Muscle layer of duodenum (tissue), 2 donors: ENCODE measurements around the gene DST.
A peak's percentile ranks its signal among the peaks of the same experiment; 100 is the strongest.

Source experiments
- H3K27ac ChIP-seq: one replicate; pipeline ENCODE4 v1.7.0; 2013; ENCODE audit warnings: mild to moderate bottlenecking, low read length
- H3K27me3 ChIP-seq: one replicate; pipeline ENCODE4 v1.7.0; 2013; ENCODE audit warnings: low read depth, mild to moderate bottlenecking, control low read depth, low read length
- H3K36me3 ChIP-seq, 2 donors: one replicate each; pipeline ENCODE4 v1.7.0; 2013; ENCODE audit warnings: low read length in 2 of 2, control low read depth in 1 of 2, mild to moderate bottlenecking in 1 of 2; ENCODE audit not compliant: insufficient read depth in 2 of 2, control insufficient read depth in 1 of 2
- H3K4me1 ChIP-seq, 2 donors: one replicate each; pipeline ENCODE4 v1.7.0; 2013; ENCODE audit warnings: low read length in 2 of 2, mild to moderate bottlenecking in 2 of 2, control low read depth in 1 of 2, moderate library complexity in 1 of 2; ENCODE audit not compliant: insufficient read depth in 2 of 2, control insufficient read depth in 1 of 2
- H3K4me3 ChIP-seq, 2 donors: one replicate each; pipeline ENCODE4 v1.7.0; 2013; ENCODE audit warnings: low read length in 2 of 2, low read depth in 1 of 2, mild to moderate bottlenecking in 1 of 2
- H3K9me3 ChIP-seq, 2 donors: one replicate each; pipeline ENCODE4 v1.7.0; 2013; ENCODE audit warnings: low read length in 2 of 2, control low read depth in 1 of 2, mild to moderate bottlenecking in 1 of 2; ENCODE audit not compliant: control insufficient read depth in 1 of 2
- donor health status: healthy.

The DST gene

DNA sequence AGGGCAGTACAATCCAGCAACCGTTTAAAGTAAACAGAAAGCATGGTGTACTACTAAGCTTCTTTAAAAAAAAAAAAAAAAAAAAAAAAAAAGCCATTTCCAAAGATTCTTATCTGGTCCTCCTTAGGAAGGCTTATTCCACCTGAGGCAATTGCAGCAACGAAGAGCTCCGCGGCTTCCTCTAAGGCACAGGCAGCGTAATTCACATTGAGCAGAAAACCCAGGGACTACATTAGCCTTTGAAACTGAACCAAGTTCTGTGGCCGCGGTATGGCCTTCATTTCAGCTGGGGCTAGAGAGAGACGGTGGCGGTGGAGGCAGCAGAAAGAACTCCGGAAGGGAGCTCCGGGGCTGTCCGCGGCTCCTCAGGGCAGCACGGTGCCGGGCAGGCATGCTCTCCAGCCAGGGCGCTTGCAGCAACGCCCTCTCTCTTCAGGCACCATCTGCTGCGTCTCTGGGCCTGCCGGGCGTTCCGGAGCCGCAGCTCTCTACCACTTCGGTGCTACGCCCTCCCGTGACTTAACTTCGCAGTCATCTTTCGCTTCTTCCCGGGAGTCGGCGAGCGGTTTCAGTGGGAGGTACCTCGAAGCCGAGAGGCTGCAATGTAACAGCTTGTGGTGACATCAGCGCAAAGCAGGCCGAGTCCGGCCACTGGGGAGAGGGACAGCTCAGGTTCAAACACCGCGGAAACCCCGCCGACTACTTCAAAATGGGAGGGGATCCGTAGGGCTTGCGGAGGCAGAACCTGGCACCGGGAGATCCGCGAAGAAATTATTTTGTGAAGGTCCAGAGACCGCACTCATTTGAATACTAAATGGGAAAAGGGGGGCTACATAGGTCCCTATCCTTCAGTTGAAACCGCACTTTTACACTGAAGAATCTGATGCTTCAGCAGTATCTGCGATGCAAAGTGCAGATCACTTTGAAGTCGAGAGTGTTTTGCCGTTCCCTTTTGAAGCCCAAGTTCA is 100.0 kb downstream of the DST start:
- no peaks in the 10 kb centered on the region for H3K36me3 ChIP-seq
- H3K4me3 ChIP-seq: peak overlapping the region; percentile 72 to 81
- no peaks in the 10 kb centered on the region for H3K9me3 ChIP-seq
- peak overlapping the region; percentile 96 for H3K27ac ChIP-seq
- peaks cover 6 to 25% of the 10 kb centered on the region in 2 donors for H3K4me1 ChIP-seq
- H3K27me3 ChIP-seq: no peaks in the 10 kb centered on the region

DNA sequence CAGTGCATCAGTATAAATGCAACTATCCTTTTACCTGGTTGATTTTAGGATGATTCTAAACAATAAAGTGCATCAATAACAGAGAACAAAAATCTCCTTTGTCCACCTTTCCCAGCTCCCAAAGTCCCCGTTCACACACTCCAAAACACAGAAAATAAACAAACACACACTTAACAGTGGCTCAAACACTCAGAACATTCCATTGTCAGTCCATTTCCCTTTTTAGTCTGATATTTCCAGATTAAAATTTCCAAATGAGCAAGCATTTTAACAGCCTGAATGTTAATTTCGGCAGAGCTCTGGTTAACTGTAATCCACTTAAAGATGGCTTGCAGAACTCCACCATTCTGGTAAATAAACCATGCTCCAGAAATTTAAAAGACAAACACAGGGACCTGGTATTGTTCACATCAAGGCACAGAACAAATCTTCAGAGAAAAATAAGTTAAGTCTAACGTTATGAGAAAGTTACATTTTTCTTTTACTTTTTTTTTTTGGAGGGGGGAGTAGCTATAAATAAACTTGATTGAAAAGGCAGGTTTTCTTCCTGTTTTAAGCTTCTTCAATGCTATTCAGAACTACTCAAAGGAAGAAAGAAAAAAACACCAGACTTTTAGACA is 100.8 kb downstream of the DST start:
- peak overlapping the region; percentile 72 to 81 for H3K4me3 ChIP-seq

DNA sequence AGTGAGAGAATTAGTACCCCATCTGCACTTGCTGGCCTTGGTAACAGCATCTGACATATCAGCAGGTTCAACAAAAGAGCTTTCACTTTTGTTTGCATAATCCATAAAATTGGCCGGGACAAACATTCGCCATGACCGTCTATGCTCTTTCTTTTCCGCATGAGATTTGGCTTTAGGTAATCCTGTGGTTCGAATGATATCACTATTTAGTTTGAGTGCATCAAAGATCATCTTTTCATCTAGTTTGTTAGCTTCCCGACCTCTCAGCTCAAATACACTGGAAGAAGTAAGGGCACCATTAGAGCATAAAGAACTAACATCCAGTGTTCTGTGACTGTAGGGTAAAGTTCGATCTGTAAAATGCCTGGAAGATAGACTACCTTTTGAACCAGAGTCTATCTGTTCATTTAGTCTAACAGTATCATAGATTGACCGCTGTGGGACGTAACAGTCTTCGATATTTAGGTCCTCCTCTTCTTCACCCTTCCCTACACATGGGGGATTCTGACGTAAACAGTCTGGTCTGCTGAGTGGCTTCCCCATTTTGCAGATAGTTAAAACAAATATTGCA is 101.6 kb downstream of the DST start:
- Histone ChIP-seq H3K27ac (peak overlapping the region; percentile 96), H3K27me3 (no peaks in the 10 kb centered on the region), H3K4me3 (peak overlapping the region; percentile 72 to 81), H3K36me3 (peaks cover 0 to 3% of the 10 kb centered on the region in 2 donors), H3K4me1 (peaks cover 15 to 27% of the 10 kb centered on the region in 2 donors), H3K9me3 (no peaks in the 10 kb centered on the region)

More for the DNA sequence above, 100.8 kb downstream of the DST start:
- peaks cover 10 to 25% of the 10 kb centered on the region in 2 donors for H3K4me1 ChIP-seq
- H3K9me3 ChIP-seq: no peaks in the 10 kb centered on the region
- H3K36me3 ChIP-seq: no peaks in the 10 kb centered on the region
- H3K27ac ChIP-seq: peak overlapping the region; percentile 96
- H3K27me3 ChIP-seq: no peaks in the 10 kb centered on the region

DNA sequence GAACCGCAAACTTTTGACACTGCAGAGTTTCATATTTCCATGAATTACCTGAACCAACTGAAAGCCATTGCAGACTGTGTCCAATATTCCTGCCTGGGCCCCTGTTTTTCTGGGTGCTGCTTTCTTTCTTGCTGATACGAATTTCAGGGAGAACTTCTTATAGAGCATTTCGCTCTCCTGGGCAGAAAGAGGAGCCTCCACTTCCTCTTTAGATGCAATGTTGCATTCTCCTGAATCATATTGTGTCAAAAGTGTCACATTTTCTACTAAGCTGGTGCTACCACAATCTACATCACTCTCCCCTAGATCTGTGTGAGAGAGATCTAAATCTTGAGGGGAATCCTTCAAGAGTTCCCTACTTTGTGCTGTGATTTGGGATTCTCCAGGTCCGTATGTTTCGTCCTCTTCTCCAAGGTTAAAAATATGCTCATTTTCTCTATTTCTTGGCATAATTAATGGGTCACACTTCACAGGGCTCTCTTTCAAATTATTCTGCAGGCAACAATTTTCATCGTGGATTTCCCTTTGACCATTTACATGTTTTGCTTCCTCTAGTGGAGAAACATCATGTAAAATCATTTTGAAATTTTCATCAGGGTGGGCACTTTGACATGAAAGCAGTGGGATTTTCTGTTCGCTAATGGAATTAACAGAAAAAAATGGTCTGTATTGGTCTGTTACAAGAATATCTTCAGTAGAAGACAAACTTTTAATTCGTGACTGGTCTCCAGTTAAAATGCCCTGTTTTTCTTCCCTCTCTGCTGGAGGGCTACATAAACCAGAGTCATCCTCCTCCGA is 102.3 kb downstream of the DST start:
- H3K4me3 ChIP-seq: peak overlapping the region; percentile 72 to 81
- H3K36me3 ChIP-seq: peaks cover 3 to 4% of the 10 kb centered on the region in 2 donors
- peak overlapping the region; percentile 96 for H3K27ac ChIP-seq
- H3K27me3 ChIP-seq: no peaks in the 10 kb centered on the region
- no peaks in the 10 kb centered on the region for H3K9me3 ChIP-seq
- H3K4me1 ChIP-seq: peaks cover 19 to 34% of the 10 kb centered on the region in 2 donors

DNA sequence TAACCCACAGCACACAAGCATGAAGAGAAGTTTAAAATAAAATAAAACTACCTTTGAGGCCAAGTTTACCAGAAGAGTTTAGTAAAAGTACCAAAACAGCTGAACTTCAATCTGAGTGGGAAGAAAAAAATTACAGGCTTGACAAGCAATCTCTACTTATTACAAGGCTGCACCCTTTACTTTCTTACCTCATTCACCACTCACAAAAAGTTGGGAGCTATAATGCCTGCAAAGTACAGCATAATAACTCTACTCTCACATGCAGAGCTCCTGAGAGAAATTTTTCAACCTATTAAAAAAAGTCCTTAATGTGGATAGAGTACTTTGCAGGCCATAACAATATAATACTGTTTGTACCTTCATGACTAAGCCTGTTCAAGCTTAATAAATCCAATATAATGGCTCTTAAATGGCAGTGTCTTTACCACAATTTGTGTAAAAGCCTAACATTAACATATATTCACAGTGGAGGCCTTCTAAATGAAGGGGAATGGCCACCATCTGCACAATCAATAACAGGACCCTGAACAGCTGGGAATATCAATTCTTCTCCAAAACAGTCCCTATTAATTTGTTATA is 103.1 kb downstream of the DST start:
- H3K27me3 ChIP-seq: no peaks in the 10 kb centered on the region
- H3K4me1 ChIP-seq: peaks cover 19 to 41% of the 10 kb centered on the region in 2 donors
- H3K36me3 ChIP-seq: peaks cover 11% of the 10 kb centered on the region in 2 donors
- peak overlapping the region; percentile 96 for H3K27ac ChIP-seq
- H3K4me3 ChIP-seq: peak overlapping the region; percentile 72 to 81
- H3K9me3 ChIP-seq: no peaks in the 10 kb centered on the region

DNA sequence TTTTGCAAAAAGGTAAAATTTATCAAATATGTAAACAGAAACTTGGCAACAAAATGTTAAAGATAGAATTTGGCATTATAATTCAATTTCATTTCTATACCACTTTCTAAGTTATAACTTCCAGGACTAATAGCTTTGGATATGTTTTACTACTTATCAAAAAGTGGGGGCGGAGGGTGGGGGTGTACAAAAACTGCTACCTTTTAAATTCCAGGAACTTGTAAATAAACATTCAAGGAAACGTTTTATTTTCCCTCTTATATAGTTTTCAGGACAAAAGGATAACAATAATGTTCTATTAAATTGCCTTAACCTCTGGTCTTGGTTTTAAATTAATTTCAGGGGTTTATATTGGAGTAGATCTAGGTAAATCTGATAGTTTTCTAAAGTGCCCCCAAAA is 103.8 kb downstream of the DST start:
- no peaks in the 10 kb centered on the region for H3K9me3 ChIP-seq
- peak overlapping the region; percentile 72 to 81 for H3K4me3 ChIP-seq
- peaks cover 19 to 42% of the 10 kb centered on the region in 2 donors for H3K4me1 ChIP-seq
- peak overlapping the region; percentile 96 for H3K27ac ChIP-seq
- no peaks in the 10 kb centered on the region for H3K27me3 ChIP-seq
- H3K36me3 ChIP-seq: peaks cover 11 to 12% of the 10 kb centered on the region in 2 donors

DNA sequence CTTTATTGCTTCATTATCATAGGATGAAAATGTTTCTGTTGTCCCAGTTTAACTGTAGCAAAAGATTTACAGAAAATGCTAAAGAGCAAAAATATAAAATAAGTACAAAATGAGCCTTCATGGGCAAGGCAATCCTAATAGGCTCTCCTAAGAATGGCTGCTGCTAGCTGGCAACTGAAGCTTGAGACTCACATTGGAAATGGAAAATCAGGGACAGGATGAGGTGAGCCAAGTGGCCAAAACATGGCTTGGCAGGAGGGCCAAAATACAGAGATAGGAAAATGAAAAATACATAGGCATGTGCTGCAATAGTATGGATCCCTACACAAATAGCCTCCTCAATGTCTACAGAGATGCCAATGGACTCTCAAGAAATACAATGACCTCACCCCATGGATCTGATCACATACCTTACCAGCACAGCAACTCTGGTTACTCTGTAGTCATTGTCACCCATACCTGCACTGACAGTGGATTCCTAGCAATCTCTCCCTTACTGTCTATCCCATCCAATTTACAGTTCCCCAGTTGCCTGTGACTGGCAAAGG is 105.4 kb downstream of the DST start:
- H3K27ac ChIP-seq: no peak overlapping the region
- H3K27me3 ChIP-seq: no peaks in the 10 kb centered on the region
- H3K4me3 ChIP-seq: peak overlapping the region; percentile 16 to 72
- H3K9me3 ChIP-seq: no peaks in the 10 kb centered on the region
- peaks cover 20 to 21% of the 10 kb centered on the region in 2 donors for H3K36me3 ChIP-seq
- peaks cover 25 to 49% of the 10 kb centered on the region in 2 donors for H3K4me1 ChIP-seq

DNA sequence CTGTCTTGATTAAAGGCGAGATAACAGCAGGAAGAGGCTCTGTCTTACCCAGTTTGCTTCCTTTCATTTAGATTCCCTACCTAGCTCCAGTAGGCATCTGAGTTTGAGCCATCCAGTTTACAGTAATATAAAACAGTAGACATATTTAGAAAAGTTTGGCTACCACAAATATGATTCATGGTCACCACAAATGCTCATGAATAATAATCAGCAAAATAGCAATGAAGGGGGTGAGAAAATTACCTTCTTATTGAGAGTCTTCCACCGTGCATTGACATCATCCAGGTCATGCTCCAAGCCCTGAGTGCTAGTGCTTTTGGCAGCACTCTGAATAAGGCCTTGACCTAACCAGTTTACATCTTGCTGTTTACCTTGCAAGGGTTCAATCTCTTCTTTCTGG is 106.2 kb downstream of the DST start:
- H3K27ac ChIP-seq: no peak overlapping the region
- no peaks in the 10 kb centered on the region for H3K27me3 ChIP-seq
- H3K4me1 ChIP-seq: peaks cover 25 to 52% of the 10 kb centered on the region in 2 donors
- no peaks in the 10 kb centered on the region for H3K9me3 ChIP-seq
- H3K4me3 ChIP-seq: peak overlapping the region in 1 of 2 donors; percentile 2
- peaks cover 27 to 29% of the 10 kb centered on the region in 2 donors for H3K36me3 ChIP-seq

DNA sequence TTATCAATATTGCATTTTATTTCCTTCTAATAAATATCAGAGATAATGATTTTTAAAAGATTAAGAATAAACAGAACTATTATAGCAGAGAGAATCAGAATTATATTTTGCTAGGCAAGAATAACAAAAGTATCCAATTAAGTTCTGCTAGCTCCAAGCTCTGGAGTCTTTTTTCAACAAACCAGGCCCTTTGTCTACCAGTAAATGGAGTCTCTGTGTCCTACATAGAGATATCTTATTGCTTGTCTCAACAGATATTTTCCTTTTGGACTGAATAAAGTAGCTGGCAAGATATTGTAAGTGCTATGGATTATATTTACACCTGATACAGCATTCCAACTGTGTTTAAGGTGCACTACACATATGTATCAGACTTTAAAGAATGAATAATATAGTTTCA is 107.1 kb downstream of the DST start:
- H3K4me1 ChIP-seq: peaks cover 25 to 55% of the 10 kb centered on the region in 2 donors
- peak overlapping the region in 1 of 2 donors; percentile 2 for H3K4me3 ChIP-seq
- no peak overlapping the region for H3K27ac ChIP-seq
- peaks cover 33 to 35% of the 10 kb centered on the region in 2 donors for H3K36me3 ChIP-seq
- H3K9me3 ChIP-seq: no peaks in the 10 kb centered on the region
- no peaks in the 10 kb centered on the region for H3K27me3 ChIP-seq

DNA sequence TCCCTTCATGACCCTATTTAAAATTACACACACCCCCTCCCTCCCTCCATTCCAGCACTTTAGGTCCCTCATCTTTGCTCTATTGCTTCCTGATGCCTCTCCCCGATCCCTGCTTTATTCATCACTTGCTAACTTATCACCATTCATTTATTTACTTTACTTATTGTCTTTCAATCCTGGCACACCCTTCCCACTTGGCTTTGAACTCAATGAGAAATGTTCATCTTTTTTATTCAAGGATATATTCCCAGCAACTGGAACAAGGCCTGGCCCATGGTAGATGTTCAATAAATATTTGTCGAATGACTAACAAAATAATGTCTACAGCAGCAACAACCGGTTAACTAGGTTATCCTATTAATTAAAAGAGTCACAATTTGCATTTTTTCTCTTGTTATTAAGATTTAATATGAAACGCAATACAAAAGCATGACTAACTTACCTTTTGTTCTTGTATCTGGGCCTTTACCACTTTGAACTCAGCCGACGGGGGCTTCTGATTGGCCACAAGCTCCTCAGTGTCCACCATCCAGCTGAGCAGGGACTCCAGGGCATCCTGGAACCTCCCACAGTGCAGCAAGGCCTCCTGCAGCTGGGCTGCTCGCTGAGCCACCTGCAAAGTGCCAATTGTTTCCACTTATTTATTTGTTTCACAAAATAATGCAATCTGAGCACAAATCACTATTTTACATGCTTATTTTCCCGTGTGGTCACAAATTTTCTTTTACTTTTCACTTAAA is 107.8 kb downstream of the DST start:
- peaks cover 35% of the 10 kb centered on the region in 2 donors for H3K36me3 ChIP-seq
- no peak overlapping the region for H3K4me3 ChIP-seq
- H3K27ac ChIP-seq: no peak overlapping the region

More for the DNA sequence above, 107.8 kb downstream of the DST start:
- no peaks in the 10 kb centered on the region for H3K9me3 ChIP-seq
- no peaks in the 10 kb centered on the region for H3K27me3 ChIP-seq
- peaks cover 23 to 48% of the 10 kb centered on the region in 2 donors for H3K4me1 ChIP-seq
